22Rv1 (cell line): Measurements from ENCODE around the gene ITIH1.

ENCODE experiments used
- H3K27ac ChIP-seq: fragments of 450-650 bp; 2 replicates; pipeline ENCODE4 v1.5.1; 2017
- ZFX ChIP-seq: fragments of 450-650 bp; IDR thresholded peaks from 2 replicates; pipeline ENCODE4 v1.6.1; 2017; ENCODE audit warnings: antibody characterized with exemption, borderline replicate concordance
- TF ChIP-seq, protein P1 (sequence below): fragments of 450-650 bp; IDR thresholded peaks from 2 replicates; pipeline ENCODE4 v1.5.1; 2017; ENCODE audit warnings: mild to moderate bottlenecking

ITIH1 gene

DNA sequence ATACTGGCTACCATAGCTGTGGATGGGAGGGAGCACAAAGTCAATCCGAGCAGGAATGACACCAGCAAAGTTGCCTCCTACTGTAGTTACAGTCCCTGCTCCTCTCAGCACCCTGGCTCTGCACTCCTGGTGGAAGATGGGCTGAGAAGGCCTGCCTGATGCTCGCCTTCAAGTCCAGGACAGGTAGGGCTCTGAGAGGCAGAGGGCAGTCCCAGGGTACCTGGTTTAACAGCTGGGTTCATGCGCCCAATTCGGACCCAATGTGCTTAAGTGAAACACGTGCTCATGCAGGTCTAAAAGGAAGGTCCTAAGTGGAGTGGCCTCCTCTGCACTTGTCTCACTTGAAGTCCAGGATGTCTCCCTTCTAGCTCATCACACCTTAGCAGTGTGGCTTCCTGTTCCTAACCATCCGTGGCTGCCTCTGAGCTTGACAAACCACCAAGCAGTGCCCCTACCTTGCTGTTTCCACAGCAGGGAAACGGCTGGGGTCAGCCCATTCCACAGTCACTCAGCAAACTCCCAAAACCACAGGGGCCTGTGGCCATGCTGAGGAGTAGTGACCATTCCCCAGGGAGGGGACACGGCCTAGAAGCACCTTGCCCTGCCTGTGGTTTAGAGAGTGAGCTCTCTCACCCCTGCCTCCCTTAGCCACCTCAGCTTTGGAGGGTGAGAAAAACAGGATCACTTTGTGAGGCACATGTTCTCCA is 61.3 kb downstream of the ITIH1 start:
- no peak overlapping the region for H3K27ac ChIP-seq
- no peak for TF ChIP-seq ZFX
- TF ChIP-seq, protein P1, sequence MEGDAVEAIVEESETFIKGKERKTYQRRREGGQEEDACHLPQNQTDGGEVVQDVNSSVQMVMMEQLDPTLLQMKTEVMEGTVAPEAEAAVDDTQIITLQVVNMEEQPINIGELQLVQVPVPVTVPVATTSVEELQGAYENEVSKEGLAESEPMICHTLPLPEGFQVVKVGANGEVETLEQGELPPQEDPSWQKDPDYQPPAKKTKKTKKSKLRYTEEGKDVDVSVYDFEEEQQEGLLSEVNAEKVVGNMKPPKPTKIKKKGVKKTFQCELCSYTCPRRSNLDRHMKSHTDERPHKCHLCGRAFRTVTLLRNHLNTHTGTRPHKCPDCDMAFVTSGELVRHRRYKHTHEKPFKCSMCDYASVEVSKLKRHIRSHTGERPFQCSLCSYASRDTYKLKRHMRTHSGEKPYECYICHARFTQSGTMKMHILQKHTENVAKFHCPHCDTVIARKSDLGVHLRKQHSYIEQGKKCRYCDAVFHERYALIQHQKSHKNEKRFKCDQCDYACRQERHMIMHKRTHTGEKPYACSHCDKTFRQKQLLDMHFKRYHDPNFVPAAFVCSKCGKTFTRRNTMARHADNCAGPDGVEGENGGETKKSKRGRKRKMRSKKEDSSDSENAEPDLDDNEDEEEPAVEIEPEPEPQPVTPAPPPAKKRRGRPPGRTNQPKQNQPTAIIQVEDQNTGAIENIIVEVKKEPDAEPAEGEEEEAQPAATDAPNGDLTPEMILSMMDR, result no peak

DNA sequence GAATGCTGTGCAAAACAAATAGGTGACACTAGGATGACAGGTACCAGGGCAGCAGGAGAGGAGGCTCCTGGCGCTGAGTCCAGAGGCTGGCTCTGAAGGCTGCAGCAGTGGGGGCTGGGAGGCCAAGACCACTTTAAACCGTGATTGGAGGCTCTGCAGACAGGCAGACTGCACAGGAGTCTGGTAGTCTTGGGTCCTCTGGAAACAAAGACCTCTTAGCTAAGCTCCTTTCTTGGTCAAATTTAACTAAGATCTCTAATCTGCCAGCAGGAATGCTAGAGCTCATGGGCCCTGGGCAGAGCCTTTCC is 61.8 kb downstream of the ITIH1 start:
- H3K27ac ChIP-seq, result no peak overlapping the region
- no peak for TF ChIP-seq ZFX
- TF ChIP-seq, protein P1, result no peak

DNA sequence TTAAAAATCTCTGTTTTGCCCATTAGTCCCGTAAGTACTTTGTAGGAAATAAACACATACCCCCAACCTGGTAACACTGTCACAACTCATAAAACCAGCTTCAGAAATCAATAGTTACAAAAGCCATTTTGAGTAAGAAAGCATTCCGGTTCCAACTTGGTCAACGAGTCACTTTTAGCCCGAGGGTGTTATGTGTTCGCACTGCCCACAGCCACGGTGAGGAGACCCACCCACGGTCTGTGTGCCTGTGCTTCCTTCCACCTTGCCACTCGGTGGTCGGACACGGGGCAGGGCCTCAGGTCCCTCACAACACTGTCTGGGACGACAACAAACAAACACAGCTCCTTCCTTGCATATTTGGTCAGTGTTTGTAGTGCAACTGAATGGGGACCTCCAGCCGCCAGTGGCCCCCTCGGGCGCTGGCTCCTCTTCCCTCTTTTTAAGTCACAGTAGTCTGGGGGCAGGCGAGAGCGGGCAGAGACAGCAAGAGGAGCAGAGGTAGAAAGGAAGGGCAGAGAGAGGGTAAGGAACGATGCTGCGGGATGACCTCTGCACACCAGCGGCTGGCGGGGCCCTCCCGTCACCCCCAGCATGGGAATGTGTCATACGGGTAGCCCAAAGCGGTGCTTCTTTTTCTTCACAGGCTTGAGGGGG is 62.6 kb downstream of the ITIH1 start:
- TF ChIP-seq ZFX, result no peak
- TF ChIP-seq, protein P1, result no peak
- no peak overlapping the region for H3K27ac ChIP-seq

DNA sequence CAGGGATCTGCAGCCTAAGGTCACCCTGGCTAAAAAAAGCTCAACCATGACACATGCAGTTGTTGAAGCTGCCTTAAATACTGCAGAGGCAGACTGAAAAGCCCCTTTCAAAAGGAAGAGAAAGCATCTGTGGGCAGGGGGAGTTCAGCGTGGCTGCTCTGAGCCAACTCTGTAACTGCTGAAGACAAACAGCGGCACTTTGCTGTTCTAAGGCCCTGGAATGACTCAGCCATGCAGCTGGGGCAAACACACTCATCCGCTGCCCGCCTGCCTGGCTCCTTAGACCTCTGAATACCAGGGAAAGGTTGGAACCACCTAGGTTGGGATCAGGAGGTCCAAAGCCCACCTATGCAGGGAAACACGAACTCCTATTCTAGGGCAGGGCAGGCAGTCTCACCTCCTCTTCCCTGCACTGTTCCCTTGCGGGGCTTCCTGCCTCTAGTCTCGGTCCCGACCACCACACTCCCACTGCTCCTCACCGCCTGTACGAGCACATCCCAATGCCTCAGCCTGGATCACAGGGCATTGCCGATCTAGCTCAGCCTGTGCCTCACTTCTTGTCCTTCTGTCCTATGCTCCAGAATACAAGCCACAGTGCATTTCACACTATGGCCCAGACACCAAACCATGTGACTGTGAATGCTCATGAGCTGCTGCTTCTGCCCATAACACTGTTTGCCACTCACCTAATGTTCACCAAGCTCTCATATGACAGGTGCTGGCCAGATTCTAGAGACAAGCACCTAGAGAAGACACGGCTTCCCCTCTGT is 64.0 kb downstream of the ITIH1 start:
- no peak overlapping the region for H3K27ac ChIP-seq
- no peak for TF ChIP-seq ZFX
- TF ChIP-seq, protein P1, result no peak
